HAP-1 (cell line): ENCODE measurements around the gene AFAP1L2.

ENCODE experiments used
- DNase-seq, 2 experiments: peaks; one replicate each; pipeline ENCODE4 v3.0.0-alpha.2; 2016 to 2020; ENCODE audit warnings: low spot score in 2 of 2
- H3K27me3 ChIP-seq: fragments of 250-450 bp; sonication (Bioruptor Pico); 2 replicates; pipeline ENCODE4 v1.5.1; 2020; ENCODE audit warnings: low read depth, mild to moderate bottlenecking, moderate library complexity
- H3K36me3 ChIP-seq: fragments of 250-450 bp; sonication (Bioruptor Pico); replicated peaks from 2 replicates; pipeline ENCODE4 v1.5.1; 2020; ENCODE audit warnings: mild to moderate bottlenecking
- H3K4me1 ChIP-seq: fragments of 250-450 bp; sonication (Bioruptor Pico); 2 replicates; pipeline ENCODE4 v1.5.1; 2020; ENCODE audit warnings: mild to moderate bottlenecking
- H3K4me3 ChIP-seq: fragments of 250-450 bp; sonication (Bioruptor Pico); 2 replicates; pipeline ENCODE4 v1.5.1; 2020; ENCODE audit warnings: mild to moderate bottlenecking, moderate library complexity
- H3K9me3 ChIP-seq: fragments of 250-450 bp; sonication (Bioruptor Pico); 2 replicates; pipeline ENCODE4 v1.5.1; 2020; ENCODE audit warnings: mild to moderate bottlenecking, moderate library complexity
- in situ Hi-C: fragments of 300-500 bp; cut with MboI; formaldehyde crosslinking; loops from 3 replicates; pipeline ENCODE4 v1.14.3; 2020; ENCODE audit warnings: low sequenced_read_pairs, inconsistent platforms, mixed read lengths

The AFAP1L2 gene

DNA sequence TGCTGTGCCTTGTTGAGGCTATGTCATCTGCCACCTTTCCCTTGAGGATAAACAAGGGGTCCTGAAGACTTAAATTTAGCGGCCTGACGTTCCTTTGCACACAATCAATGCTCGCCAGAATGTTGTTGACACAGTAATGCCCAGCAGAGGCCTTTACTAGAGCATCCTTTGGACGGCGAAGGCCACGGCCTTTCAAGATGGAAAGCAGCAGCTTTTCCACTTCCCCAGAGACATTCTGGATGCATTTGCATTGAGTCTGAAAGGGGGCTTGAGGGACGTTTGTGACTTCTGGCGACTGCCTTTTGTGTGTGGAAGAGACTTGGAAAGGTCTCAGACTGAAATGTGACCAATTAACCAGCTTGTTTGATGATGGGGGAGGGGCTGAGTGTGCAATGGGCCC, 112.8 kb downstream of the AFAP1L2 start:
- H3K4me1 ChIP-seq = no peaks in the 10 kb centered on the region
- H3K9me3 ChIP-seq = peaks cover 5% of the 10 kb centered on the region; the same call in 1 of the 2 replicates
- no peaks in the 10 kb centered on the region for H3K27me3 ChIP-seq
- in situ Hi-C loops = no loop called here
- DNase-seq = no peak
- no peak overlapping the region for H3K4me3 ChIP-seq
- no peaks in the 10 kb centered on the region for H3K36me3 ChIP-seq

- DNase-seq = no peak
- Histone ChIP-seq H3K27me3 (no peaks in the 10 kb centered on the region), H3K4me1 (no peaks in the 10 kb centered on the region), H3K36me3 (no peaks in the 10 kb centered on the region), H3K9me3 (peaks cover 5% of the 10 kb centered on the region; the same call in 1 of the 2 replicates), H3K4me3 (no peak overlapping the region)
- in situ Hi-C loops = no loop called here
These were observed 113.2 kb downstream of the AFAP1L2 start for GRCh38 chr10:114291076-114291475.

GRCh38 chr10:114290038-114290437, 114.3 kb downstream of the AFAP1L2 start:
- H3K4me1 ChIP-seq = no peaks in the 10 kb centered on the region
- in situ Hi-C loops = no loop called here
- H3K36me3 ChIP-seq = no peaks in the 10 kb centered on the region
- H3K27me3 ChIP-seq = no peaks in the 10 kb centered on the region
- no peak for DNase-seq
- H3K4me3 ChIP-seq = no peak overlapping the region
- no peaks in the 10 kb centered on the region; the same call in 1 of the 2 replicates for H3K9me3 ChIP-seq

- DNase-seq = no peak
- Histone ChIP-seq H3K4me3 (no peak overlapping the region), H3K36me3 (no peaks in the 10 kb centered on the region), H3K9me3 (no peaks in the 10 kb centered on the region), H3K27me3 (no peaks in the 10 kb centered on the region), H3K4me1 (no peaks in the 10 kb centered on the region)
- in situ Hi-C loops = no loop called here
These were observed 115.2 kb downstream of the AFAP1L2 start for GRCh38 chr10:114289096-114289436.

- no peaks in the 10 kb centered on the region for H3K9me3 ChIP-seq
- H3K4me3 ChIP-seq = no peak overlapping the region
- no peaks in the 10 kb centered on the region for H3K4me1 ChIP-seq
- in situ Hi-C loops = no loop called here
- no peaks in the 10 kb centered on the region for H3K27me3 ChIP-seq
- DNase-seq = no peak
- H3K36me3 ChIP-seq = no peaks in the 10 kb centered on the region
These were observed 115.7 kb downstream of the AFAP1L2 start for GRCh38 chr10:114288424-114289095.

- H3K27me3 ChIP-seq = no peaks in the 10 kb centered on the region
- H3K36me3 ChIP-seq = no peaks in the 10 kb centered on the region
- no peaks in the 10 kb centered on the region for H3K4me1 ChIP-seq
- H3K4me3 ChIP-seq = no peak overlapping the region
- H3K9me3 ChIP-seq = no peaks in the 10 kb centered on the region
- no peak for DNase-seq
- in situ Hi-C loops = no loop called here
These were observed 117.4 kb downstream of the AFAP1L2 start for GRCh38 chr10:114286921-114287320.

GRCh38 chr10:114285961-114286441, 118.3 kb downstream of the AFAP1L2 start:
- no peak for DNase-seq
- no peak overlapping the region for H3K4me3 ChIP-seq
- in situ Hi-C loops = no loop called here

GRCh38 chr10:114284346-114285071, 119.8 kb downstream of the AFAP1L2 start:
- Histone ChIP-seq H3K4me1 (no peaks in the 10 kb centered on the region), H3K9me3 (no peaks in the 10 kb centered on the region), H3K36me3 (no peaks in the 10 kb centered on the region), H3K4me3 (no peak overlapping the region), H3K27me3 (no peaks in the 10 kb centered on the region)
- no peak for DNase-seq
- in situ Hi-C loops = no loop called here

More at GRCh38 chr10:114285961-114286441, 118.3 kb downstream of the AFAP1L2 start:
- Histone ChIP-seq H3K4me1 (no peaks in the 10 kb centered on the region), H3K9me3 (no peaks in the 10 kb centered on the region), H3K36me3 (no peaks in the 10 kb centered on the region), H3K27me3 (no peaks in the 10 kb centered on the region)

DNA sequence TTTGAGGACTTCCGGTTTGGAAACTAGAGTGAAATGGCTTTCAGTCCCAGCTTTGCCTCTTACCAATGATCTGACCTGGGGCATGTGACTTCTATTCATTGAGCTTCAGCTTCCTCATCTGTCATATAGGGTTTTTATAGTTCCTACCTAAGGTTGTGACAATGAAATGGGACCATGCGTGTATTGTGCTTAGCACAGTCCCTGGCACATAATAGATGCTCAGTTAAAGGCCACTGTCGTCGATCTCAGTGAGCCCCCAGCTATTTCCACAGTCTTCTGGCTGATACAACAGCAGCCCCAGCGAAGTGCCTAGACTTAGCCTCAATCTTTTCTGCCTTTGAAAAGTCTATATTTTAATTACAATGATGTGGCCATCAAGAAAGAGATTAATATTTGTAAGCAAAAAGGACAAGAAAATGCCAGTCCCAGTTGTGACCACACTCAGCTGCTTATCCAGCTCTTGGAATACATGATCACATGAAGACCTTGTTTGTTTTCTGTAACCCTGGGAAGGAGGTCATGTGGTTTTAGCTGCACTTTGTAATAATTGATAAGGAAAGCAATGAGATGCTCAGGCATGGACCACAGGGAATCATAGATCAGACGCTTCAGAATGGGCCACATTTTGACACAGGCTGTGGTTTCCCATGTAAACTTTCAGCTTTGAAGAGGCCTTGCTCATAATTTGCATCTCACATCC, 120.6 kb downstream of the AFAP1L2 start:
- H3K4me1 ChIP-seq = no peaks in the 10 kb centered on the region
- no peaks in the 10 kb centered on the region for H3K27me3 ChIP-seq
- H3K9me3 ChIP-seq = no peaks in the 10 kb centered on the region
- no peaks in the 10 kb centered on the region for H3K36me3 ChIP-seq
- DNase-seq = no peak
- no peak overlapping the region for H3K4me3 ChIP-seq
- in situ Hi-C loops = no loop called here

DNA sequence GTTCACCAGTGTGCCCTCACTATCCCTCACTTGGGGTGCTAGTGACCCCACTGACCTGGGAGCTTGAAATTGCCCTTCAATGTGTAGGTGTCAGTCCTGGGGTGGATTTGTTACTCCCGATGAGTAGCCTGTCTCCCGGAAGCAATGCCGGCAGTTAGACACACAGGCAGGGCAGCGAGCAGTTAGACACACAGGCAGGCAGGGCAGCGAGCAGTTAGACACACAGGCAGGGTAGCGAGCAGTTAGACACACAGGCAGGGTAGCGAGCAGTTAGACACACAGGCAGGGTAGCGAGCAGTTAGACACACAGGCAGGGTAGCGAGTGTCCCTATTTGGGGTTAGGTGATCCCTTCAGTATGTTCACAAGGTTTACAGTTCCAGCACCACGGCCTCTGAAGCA, 121.2 kb downstream of the AFAP1L2 start:
- no peak for DNase-seq
- Histone ChIP-seq H3K27me3 (no peaks in the 10 kb centered on the region), H3K36me3 (no peaks in the 10 kb centered on the region), H3K4me1 (no peaks in the 10 kb centered on the region), H3K9me3 (no peaks in the 10 kb centered on the region), H3K4me3 (no peak overlapping the region)
- in situ Hi-C loops = no loop called here

- in situ Hi-C loops = no loop called here
- H3K4me1 ChIP-seq = no peaks in the 10 kb centered on the region
- no peaks in the 10 kb centered on the region for H3K27me3 ChIP-seq
- no peaks in the 10 kb centered on the region for H3K36me3 ChIP-seq
- no peak for DNase-seq
- H3K9me3 ChIP-seq = no peaks in the 10 kb centered on the region
- no peak overlapping the region for H3K4me3 ChIP-seq
These were observed 121.8 kb downstream of the AFAP1L2 start for GRCh38 chr10:114282526-114282925.

GRCh38 chr10:114281461-114281860, 122.8 kb downstream of the AFAP1L2 start:
- no peak for DNase-seq
- Histone ChIP-seq H3K4me3 (no peak overlapping the region), H3K9me3 (no peaks in the 10 kb centered on the region), H3K27me3 (no peaks in the 10 kb centered on the region), H3K4me1 (no peaks in the 10 kb centered on the region), H3K36me3 (no peaks in the 10 kb centered on the region)
- in situ Hi-C loops = no loop called here

DNA sequence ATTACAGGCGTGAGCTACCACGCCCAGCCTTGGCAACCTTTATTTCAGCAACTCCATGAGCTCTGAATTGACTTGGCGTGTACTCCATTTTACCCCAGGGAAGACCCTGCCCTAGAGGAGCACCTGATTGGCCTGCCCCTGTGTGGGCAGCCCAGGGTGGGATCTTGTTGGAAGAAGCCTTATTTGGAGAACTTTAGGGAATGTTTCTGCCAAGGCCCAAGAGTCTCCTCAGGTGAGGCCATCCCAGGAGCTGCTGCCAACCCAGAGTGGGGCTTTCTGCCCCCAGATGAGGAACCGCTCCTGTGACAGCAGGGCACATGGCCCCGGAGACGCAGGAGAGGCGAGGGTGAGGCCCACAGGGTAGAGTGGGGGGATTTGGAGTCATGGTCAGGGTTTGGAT, 123.3 kb downstream of the AFAP1L2 start:
- H3K9me3 ChIP-seq = no peaks in the 10 kb centered on the region
- no peak for DNase-seq
- no peaks in the 10 kb centered on the region for H3K27me3 ChIP-seq
- in situ Hi-C loops = no loop called here
- no peak overlapping the region for H3K4me3 ChIP-seq
- H3K4me1 ChIP-seq = no peaks in the 10 kb centered on the region
- H3K36me3 ChIP-seq = no peaks in the 10 kb centered on the region
